SK-N-SH treated with all-trans-retinoic acid at 6 μM for 48 hours (cell line): ENCODE measurements around the gene CHFR.

Experiments used
- ATAC-seq: fragments of 200-7000 bp; cut with Tn5 transposase; 3 replicates; pipeline ENCODE4 v1.9.1; 2020; ENCODE audit warnings: mild to moderate bottlenecking, moderate library complexity
- ARNTL ChIP-seq: fragments of 450-650 bp; formaldehyde crosslinking; IDR thresholded peaks from 2 replicates; pipeline ENCODE4 v1.5.0; 2020; ENCODE audit warnings: low read depth, mild to moderate bottlenecking, moderate library complexity, borderline replicate concordance
- BACH2 ChIP-seq: fragments of 250-450 bp; sonication (Bioruptor Pico); IDR thresholded peaks from 2 replicates; pipeline ENCODE4 v1.9.0; 2021; ENCODE audit warnings: mild to moderate bottlenecking, borderline replicate concordance
- CREB5 ChIP-seq: fragments of 250-450 bp; sonication (Bioruptor Pico); IDR thresholded peaks from 2 replicates; pipeline ENCODE4 v1.5.1; 2020; ENCODE audit warnings: low read depth, mild to moderate bottlenecking, moderate library complexity
- CSDC2 ChIP-seq: fragments of 250-450 bp; sonication (Bioruptor Pico); IDR thresholded peaks from 2 replicates; pipeline ENCODE4 v1.5.0; 2020; ENCODE audit warnings: mild to moderate bottlenecking, moderate library complexity
- CSRNP3 ChIP-seq: fragments of 250-450 bp; sonication (Bioruptor Pico); IDR thresholded peaks from 2 replicates; pipeline ENCODE4 v1.5.1; 2021; ENCODE audit warnings: mild to moderate bottlenecking, moderate library complexity
- GLIS3 ChIP-seq: fragments of 250-450 bp; sonication (Bioruptor Pico); IDR thresholded peaks from 2 replicates; pipeline ENCODE4 v1.5.0; 2020; ENCODE audit warnings: mild to moderate bottlenecking, moderate library complexity
- ISL1 ChIP-seq: fragments of 250-450 bp; sonication (Bioruptor Pico); IDR thresholded peaks from 2 replicates; pipeline ENCODE4 v2.1.2; 2022; ENCODE audit warnings: mild to moderate bottlenecking, moderate library complexity
- OSR1 ChIP-seq: fragments of 250-450 bp; sonication (Bioruptor Pico); IDR thresholded peaks from 2 replicates; pipeline ENCODE4 v1.8.0; 2022; ENCODE audit warnings: moderate library complexity, mild to moderate bottlenecking, inconsistent platforms
- PATZ1 ChIP-seq: fragments of 250-450 bp; sonication (Bioruptor Pico); IDR thresholded peaks from 2 replicates; pipeline ENCODE4 v1.8.0; 2020; ENCODE audit warnings: mild to moderate bottlenecking, moderate library complexity, borderline replicate concordance
- POU6F1 ChIP-seq: fragments of 250-450 bp; sonication (Bioruptor Pico); IDR thresholded peaks from 2 replicates; pipeline ENCODE4 v1.8.0; 2021; ENCODE audit warnings: low read depth, mild to moderate bottlenecking, moderate library complexity, borderline replicate concordance
- PPARA ChIP-seq: fragments of 250-450 bp; sonication (Bioruptor Pico); IDR thresholded peaks from 2 replicates; pipeline ENCODE4 v1.5.0; 2020; ENCODE audit warnings: mild to moderate bottlenecking, borderline replicate concordance
- RARB ChIP-seq: fragments of 250-450 bp; sonication (Bioruptor Pico); IDR thresholded peaks from 2 replicates; pipeline ENCODE4 v1.8.0; 2021; ENCODE audit warnings: mild to moderate bottlenecking, moderate library complexity
- SNAI2 ChIP-seq: fragments of 250-450 bp; sonication (Bioruptor Pico); IDR thresholded peaks from 2 replicates; pipeline ENCODE4 v1.5.0; 2020; ENCODE audit warnings: mild to moderate bottlenecking, moderate library complexity
- TCF4 ChIP-seq: fragments of 250-450 bp; sonication (Bioruptor Pico); IDR thresholded peaks from 2 replicates; pipeline ENCODE4 v1.8.0; 2021; ENCODE audit warnings: mild to moderate bottlenecking, moderate library complexity, borderline replicate concordance
- TOX ChIP-seq: fragments of 250-450 bp; sonication (Bioruptor Pico); IDR thresholded peaks from 2 replicates; pipeline ENCODE4 v1.8.0; 2021; ENCODE audit warnings: mild to moderate bottlenecking, moderate library complexity, borderline replicate concordance
- TSHZ2 ChIP-seq: fragments of 250-450 bp; sonication (Bioruptor Pico); IDR thresholded peaks from 2 replicates; pipeline ENCODE4 v1.5.0; 2020; ENCODE audit warnings: mild to moderate bottlenecking, moderate library complexity
- ZC3H10 ChIP-seq: fragments of 250-450 bp; sonication (Bioruptor Pico); IDR thresholded peaks from 2 replicates; pipeline ENCODE4 v1.5.1; 2021; ENCODE audit warnings: mild to moderate bottlenecking, moderate library complexity
- ZFP3 ChIP-seq: fragments of 250-450 bp; sonication (Bioruptor Pico); IDR thresholded peaks from 2 replicates; pipeline ENCODE4 v1.5.0; 2020; ENCODE audit warnings: mild to moderate bottlenecking, moderate library complexity
- ZFP30 ChIP-seq: fragments of 450-650 bp; formaldehyde crosslinking; IDR thresholded peaks from 2 replicates; pipeline ENCODE4 v1.5.0; 2022; ENCODE audit warnings: mild to moderate bottlenecking, moderate library complexity
- ZNF565 ChIP-seq: fragments of 450-650 bp; formaldehyde crosslinking; conservative IDR thresholded peaks from 2 replicates; pipeline ENCODE4 v1.5.0; 2020; ENCODE audit warnings: low read depth, mild to moderate bottlenecking, moderate library complexity
- ZNF70 ChIP-seq: fragments of 450-650 bp; formaldehyde crosslinking; IDR thresholded peaks from 2 replicates; pipeline ENCODE4 v1.5.0; 2020; ENCODE audit warnings: mild to moderate bottlenecking, moderate library complexity
- ZNF8 ChIP-seq: fragments of 450-650 bp; formaldehyde crosslinking; IDR thresholded peaks from 2 replicates; pipeline ENCODE4 v1.5.0; 2020; ENCODE audit warnings: mild to moderate bottlenecking, moderate library complexity

CHFR gene

GRCh38 chr12:132818562-132818961 lies 68.8 kb downstream of the CHFR start:
- ATAC-seq: no peak
- TF ChIP-seq RARB (CRISPR knock-in tag) (no peak), CREB5 (no peak), ZNF70 (CRISPR knock-in tag) (no peak), TSHZ2 (no peak), PPARA (CRISPR knock-in tag) (no peak), BACH2 (CRISPR knock-in tag) (no peak), POU6F1 (no peak), ZC3H10 (no peak), SNAI2 (CRISPR knock-in tag) (no peak), ZNF8 (no peak), ZFP3 (CRISPR knock-in tag) (no peak), ZFP30 (CRISPR knock-in tag) (no peak), ARNTL (CRISPR knock-in tag) (no peak), ISL1 (CRISPR knock-in tag) (no peak), ZNF565 (CRISPR knock-in tag) (no peak)

GRCh38 chr12:132814232-132814631 lies 73.2 kb downstream of the CHFR start:
- no peak for ATAC-seq
- TF ChIP-seq PATZ1 (CRISPR knock-in tag) (no peak), TCF4 (CRISPR knock-in tag) (no peak), CREB5 (no peak), CSRNP3 (no peak), CSDC2 (CRISPR knock-in tag) (no peak), ZNF8 (no peak), POU6F1 (no peak), ISL1 (CRISPR knock-in tag) (no peak), ZNF70 (CRISPR knock-in tag) (no peak), TOX (CRISPR knock-in tag) (no peak), PPARA (CRISPR knock-in tag) (no peak), ZNF565 (CRISPR knock-in tag) (no peak), RARB (CRISPR knock-in tag) (no peak), SNAI2 (CRISPR knock-in tag) (no peak), GLIS3 (CRISPR knock-in tag) (no peak), ZFP30 (CRISPR knock-in tag) (no peak), OSR1 (CRISPR knock-in tag) (no peak), ZC3H10 (no peak), ARNTL (CRISPR knock-in tag) (no peak), ZFP3 (CRISPR knock-in tag) (no peak)
